PC-9 (cell line): Measurements from ENCODE around the gene PIN1.

Source experiments
- EZH2 ChIP-seq: fragments of 200-600 bp; sonication (generic); IDR thresholded peaks from 2 replicates; pipeline ENCODE4 v1.8.0; 2017; ENCODE audit warnings: antibody characterized with exemption, low read depth
- TF ChIP-seq, protein P1 (sequence below): fragments of 200-600 bp; sonication (generic); conservative IDR thresholded peaks from 2 replicates; pipeline ENCODE4 v1.6.1; 2017; ENCODE audit warnings: mixed run types, antibody characterized with exemption, mild to moderate bottlenecking, moderate library complexity

- TF ChIP-seq, protein P1, sequence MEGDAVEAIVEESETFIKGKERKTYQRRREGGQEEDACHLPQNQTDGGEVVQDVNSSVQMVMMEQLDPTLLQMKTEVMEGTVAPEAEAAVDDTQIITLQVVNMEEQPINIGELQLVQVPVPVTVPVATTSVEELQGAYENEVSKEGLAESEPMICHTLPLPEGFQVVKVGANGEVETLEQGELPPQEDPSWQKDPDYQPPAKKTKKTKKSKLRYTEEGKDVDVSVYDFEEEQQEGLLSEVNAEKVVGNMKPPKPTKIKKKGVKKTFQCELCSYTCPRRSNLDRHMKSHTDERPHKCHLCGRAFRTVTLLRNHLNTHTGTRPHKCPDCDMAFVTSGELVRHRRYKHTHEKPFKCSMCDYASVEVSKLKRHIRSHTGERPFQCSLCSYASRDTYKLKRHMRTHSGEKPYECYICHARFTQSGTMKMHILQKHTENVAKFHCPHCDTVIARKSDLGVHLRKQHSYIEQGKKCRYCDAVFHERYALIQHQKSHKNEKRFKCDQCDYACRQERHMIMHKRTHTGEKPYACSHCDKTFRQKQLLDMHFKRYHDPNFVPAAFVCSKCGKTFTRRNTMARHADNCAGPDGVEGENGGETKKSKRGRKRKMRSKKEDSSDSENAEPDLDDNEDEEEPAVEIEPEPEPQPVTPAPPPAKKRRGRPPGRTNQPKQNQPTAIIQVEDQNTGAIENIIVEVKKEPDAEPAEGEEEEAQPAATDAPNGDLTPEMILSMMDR, result no peak
- TF ChIP-seq EZH2, result no peak
Observed at GRCh38 chr19:9868983-9869617, 34.0 kb downstream of the PIN1 start.
